Measurements from ENCODE around the gene ZNF205.

The ZNF205 gene

DNA sequence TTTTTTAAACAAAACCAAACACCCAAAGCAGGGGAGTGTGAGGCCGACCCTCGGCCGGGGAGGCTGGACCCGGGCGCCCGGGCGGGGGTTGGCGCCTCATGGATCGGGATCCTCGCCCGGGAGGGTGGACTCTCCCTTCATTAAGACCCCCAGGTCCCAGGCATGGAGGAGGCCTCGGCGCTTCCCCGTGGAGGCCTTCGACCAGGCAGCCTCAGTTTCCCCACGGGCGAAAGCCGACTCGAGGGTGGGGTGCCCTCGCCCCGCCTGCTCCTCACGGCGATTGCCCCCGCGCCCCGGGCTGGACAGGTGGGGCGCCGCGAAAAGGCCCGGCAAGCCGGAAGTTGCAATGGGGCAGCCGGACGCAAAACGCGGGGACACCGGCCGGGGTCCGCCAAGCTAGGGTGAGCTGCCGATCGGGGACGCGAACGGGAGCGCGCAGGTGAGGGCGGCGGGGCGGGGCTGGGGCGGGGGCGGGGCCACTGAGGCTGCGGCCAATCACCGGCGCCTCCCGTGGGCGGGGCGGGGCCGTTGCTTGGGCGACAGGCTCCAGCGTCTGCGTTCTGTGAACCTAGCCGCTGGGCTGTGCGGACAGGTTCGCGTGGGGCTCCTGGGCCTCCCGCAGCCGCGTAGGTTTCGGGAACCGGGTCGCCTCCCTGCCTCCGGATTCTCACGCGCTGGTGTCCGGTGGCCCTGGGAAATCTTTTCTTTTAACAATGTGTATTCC, 6.0 kb upstream of the ZNF205 start:
- peak; percentile 92 for DNase-seq

DNA sequence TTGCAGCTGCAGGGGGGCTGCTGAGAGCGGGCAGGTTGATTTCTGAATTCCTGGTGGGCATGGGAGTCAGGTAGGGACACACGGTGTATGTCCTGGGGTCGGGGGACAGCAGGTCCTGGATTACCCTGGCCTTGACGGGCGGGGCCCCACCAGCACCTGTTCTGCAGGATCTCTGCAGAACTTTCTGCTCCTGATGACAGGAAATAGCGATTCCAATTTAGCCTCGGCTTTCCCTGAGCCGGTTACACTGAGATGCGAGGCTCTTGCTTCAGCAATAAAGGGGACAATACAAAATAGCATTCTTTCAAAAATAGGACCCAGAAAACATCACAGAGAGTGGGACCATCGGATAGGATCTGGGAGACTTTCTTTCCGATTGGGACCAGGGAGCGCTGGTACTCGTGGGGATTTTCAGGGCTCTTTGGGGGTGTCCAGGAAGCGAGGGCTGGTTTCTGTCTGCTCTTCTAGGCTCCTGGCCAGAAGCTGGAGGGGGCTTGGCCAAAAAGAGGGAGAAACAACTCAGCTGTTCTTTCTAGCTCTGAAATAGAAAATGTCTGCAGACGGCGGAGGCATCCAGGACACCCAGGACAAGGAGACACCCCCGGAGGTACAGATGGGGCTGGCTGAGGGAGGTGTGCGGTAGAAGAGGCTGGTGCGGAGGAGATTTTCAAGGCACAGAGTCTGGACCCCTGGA, 642 bp downstream of the ZNF205 start:
- no peak for DNase-seq

DNA sequence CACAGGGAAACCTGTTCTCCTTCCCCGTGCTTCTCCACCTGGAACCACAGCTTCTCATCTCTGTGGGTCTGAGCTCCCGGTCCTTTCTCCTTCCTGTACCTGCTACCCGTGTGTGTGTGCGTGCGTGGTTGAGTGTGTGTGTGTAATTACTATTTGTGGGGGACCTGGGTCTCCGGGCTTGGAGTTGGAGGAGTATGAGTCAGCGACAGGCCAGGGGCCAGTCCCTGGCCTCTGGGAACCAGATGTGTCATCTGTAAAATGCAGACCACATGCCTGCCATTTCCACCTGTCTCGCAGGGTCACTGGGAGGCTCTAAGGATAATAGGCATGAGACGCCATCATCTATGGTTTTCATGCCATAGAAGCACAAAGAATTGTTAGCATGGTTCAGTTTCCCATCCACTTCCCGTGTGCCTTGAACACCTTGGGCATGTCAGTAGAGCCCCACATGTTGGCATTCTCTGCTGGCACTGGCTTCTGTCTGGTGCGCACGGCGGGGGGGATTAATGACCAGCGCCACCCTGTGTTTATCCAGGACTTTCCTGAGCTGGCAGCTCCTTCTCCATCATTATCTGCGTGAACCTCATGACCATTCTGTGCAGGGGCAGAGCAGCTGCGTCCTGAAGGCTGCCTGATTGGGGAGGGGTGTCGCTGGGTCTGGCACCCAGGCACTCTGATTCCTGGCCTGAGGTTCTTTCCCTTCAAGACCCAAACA, 1.5 kb downstream of the ZNF205 start:
- DNase-seq, result no peak

DNA sequence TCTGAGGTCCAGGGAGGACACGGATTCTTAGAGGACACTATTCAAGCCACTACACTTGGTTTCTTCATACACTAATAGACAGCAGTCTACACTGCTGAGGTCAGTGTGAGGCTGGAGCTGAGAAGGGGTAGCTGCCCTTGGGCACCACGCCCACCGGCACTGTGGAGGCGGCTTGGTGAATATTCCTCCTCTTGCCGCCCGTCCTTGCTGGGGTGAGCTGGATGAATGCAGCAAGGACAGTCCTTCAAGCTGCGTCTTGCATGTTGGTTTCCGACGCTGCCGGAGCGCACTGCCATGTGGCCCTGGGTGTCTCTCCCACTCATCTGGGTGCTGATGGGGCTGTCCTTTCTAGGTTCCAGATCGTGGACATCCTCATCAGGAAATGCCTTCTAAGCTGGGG, 2.6 kb downstream of the ZNF205 start:
- DNase-seq, result no peak

DNA sequence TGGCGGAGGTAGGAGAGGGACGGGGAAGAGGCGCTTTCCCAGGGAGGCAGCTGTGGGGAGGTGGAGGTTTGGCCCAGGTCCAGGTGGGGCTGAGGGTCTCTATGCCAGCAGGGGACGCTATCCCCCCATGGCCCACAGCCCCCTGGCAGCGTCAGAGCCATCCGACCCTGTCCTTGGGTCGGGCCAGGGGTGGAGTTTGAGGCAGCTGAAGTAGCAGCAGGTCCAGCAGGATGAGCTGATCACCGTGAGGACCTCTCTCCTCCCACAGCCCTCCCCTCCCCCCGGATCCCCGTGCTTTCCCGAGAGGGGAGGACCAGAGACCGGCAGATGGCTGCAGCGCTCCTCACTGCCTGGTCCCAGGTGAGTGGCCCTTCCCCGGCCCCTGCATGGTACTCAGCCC, 3.2 kb downstream of the ZNF205 start:
- DNase-seq, result no peak

DNA sequence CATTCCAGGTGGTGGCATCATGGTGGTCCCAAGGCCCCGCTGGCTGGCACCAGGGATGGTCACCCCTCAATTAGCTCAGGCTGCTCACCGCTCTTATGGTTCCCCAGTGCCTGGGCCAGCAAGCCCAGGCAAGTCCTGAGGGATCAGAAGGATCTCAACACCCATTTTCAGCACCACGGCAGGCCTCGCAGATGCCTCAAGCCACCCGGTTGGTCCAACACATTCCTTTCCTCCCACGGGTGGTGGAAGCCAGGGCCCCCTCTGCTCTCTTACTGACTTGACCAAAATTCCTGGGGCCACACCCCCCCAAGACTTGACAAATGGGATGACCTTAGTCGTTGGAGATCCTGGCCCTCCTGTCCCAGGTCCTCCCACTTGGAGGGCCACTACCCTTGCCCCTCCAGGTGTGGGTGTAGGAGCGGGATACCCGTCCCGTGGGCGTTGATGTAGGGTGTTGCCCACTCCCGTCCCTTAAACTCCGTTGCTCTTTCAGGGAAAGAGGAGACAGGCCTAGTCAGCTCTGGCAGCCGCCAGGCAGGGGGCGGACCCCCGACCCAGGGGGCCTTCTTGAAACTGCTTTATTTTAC, 5.9 kb downstream of the ZNF205 start:
- DNase-seq, result no peak

DNA sequence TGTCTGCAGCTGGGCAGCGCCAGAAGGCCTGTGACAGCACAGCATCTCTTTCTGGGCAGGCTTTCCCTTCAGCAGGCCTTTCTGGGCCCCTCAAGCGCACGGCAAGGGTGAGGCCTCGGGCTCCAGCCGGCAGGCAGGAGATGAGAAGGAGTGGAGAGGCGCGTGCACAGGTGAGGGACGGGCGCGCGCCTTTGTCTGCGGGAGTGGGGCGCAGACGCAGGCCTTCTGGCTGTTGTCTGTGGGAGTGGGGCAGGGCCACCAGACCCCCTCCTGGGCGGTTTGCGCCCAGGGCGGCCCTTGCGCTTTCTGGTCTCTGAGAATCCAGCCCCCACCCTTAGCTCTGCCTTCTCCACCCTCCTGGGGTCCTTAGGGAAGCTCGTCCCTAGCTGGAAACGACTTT, 6.5 kb downstream of the ZNF205 start:
- DNase-seq, result no peak

DNA sequence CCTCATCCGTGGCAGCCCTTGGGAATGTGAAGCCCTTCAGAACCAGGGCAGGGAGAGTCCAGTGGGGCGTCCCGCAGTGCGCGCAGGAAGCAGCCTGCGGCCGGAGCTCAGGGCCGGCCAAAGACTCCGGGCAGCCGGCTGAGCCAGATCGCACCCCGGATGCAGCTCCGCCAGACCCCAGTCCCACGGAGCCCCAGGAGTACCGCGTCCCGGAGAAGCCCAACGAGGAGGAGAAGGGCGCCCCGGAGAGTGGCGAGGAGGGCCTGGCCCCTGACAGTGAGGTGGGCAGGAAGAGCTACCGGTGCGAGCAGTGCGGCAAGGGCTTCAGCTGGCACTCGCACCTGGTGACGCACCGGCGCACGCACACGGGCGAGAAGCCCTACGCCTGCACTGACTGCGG, 6.9 kb downstream of the ZNF205 start:
- DNase-seq, result no peak

DNA sequence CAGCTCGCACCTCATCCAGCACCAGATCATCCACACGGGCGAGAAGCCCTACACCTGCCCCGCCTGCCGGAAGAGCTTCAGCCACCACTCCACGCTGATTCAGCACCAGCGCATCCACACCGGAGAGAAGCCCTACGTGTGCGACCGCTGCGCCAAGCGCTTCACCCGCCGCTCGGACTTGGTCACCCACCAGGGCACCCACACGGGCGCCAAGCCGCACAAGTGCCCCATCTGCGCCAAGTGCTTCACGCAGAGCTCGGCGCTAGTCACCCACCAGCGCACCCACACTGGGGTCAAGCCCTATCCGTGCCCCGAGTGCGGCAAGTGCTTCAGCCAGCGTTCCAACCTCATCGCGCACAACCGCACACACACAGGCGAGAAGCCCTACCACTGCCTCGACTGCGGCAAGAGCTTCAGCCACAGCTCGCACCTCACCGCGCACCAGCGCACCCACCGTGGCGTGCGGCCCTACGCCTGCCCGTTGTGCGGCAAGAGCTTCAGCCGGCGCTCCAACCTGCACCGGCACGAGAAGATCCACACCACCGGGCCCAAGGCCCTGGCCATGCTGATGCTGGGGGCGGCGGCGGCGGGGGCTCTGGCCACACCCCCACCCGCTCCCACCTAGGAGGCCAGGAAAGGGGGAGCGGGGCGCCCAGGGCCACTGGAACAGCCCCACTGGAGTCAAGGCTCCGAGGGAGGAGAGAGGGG, 7.5 kb downstream of the ZNF205 start:
- DNase-seq, result no peak

DNA sequence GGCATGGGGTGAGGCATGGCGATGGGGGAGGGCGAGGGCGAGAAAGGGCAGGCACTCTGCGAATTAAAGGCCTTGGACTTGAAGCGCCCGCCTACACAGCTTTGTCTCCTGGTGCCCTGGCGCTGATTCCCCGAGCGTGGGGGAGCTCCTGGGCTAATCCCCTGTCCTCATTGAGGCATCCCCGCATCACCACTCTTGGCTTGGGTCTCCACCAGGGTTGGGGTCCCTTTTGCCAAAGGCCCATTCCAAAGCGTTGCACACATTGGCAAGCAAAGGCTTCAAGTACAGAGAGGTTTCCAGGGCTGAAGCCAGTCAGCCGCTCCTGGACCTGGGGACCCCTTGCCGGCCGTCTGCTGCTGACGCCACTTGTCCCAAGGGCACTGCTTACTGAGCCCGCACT, 8.0 kb downstream of the ZNF205 start:
- DNase-seq, result no peak

DNA sequence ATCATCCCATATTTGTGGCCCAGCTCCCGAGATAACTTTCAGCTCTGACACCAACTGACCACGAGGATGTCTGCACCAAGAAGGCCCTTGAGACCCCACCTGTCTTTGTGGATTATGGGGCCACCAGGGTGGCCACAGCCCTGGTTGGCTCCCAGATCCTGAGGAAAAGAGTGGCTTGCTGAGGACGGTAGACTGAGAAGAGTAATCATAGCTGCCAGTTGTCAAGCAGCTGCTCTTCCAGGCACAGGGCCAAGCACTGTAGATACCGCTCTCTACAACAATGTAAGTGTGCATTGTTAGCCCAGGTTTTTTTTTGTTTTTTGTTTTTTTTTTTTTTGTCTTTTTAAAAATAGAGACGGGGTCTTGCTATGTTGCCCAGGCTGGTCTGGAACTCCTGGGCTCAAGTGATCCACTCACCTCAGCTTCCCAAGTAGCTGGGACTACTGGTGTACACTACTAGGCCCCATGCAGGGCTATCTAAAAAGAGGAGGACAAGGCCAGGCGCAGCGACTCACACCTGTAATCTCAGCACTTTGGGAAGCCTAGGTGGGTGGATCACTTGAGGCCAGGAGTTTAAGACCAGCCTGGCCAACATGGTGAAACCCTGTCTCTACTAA, 9.6 kb downstream of the ZNF205 start:
- peak; percentile 47 for DNase-seq

DNA sequence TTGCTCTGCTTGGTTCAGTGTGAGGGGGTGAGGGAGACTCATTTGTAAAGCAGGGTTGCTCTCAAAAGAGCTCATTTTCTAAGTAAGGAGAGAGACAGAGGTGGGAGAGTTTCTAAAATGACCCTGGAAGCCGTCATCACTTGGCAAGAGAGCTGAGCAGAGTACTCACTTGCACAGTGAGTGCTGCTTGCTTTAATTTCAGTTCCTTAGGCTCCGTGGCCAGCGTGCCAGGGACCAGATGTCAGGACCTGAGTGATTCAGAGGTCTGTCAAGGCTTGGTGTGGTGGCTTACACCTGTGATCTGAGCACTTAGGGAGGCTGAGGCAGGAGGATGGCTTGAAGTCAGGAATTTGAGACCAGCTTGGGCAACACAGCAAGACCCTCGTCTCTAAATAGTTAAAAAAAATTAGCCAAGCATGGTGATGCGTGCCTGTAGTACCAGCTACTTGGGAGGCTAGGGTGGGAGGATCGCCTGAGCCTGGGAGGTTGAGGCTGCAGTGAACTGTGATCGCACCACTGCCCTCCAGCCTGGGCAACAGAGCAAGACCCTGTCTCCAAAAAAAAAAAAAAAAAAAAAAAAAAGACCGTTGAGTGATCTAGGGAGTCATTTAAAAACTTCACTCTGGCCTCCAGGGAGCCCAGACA, 10.7 kb downstream of the ZNF205 start:
- no peak for DNase-seq

DNA sequence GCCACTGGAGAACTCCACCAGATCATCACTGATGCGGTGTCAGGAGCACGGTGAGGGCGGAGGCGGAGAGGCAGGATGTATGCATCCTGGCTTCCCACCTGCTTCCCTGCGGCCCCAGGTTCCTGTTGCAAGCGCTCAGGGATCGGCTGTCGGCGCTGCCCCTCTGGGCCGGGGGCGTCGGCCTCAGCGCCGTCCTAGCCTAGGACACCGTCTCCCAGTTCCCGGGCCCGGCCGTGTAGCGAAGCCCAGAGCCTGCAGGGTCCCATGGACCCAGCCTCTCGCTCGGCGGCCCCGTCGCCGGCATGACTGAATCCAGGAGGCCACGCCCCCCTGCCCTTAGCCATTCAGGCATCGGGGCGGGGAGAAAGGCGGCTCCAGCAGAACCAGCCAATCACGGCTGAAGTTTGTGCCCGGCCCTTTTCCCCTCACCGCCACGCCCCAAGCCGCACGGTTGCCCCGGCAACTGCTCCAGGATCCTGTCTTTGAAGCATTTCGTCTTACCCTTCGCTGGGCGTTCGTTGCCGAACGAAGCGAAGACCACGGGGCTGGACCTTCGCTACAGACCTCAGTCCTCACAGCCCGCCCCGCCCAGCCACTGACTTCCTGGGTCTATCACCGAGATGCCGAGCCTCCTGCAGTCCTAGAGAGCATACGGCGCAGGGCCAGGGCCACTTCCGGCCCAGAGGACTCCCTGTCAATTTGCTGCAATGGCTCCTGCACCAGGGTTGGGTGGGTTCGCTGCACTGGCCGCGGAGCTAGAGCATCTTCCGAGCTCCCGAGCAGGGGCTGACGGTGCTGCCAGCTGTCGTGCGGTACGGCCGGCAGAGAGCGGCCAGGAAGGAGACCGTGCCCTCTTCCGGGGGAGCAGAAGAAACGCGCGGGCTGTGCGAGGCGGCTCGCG, 11.8 kb downstream of the ZNF205 start:
- peak; percentile 96 for DNase-seq

DNA sequence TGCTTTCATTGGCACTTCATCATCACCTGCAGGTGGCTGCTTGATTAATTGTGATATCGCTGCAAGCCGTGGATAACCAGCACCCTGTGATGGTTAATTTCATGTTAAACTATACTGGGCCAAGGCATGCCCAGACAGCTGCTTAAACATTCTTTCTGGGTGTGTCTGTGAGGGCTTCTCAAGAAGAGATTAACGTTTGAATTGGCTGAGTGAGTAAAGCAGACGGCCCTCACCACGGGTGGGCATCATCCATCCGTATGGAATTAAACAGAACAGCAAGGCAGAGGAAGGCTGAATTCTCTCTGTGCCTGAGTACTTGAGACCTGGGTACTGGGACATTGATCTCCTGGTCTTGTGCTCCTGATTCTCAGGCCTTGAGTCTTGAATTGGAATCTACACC, 15.4 kb downstream of the ZNF205 start:
- DNase-seq, result no peak

DNA sequence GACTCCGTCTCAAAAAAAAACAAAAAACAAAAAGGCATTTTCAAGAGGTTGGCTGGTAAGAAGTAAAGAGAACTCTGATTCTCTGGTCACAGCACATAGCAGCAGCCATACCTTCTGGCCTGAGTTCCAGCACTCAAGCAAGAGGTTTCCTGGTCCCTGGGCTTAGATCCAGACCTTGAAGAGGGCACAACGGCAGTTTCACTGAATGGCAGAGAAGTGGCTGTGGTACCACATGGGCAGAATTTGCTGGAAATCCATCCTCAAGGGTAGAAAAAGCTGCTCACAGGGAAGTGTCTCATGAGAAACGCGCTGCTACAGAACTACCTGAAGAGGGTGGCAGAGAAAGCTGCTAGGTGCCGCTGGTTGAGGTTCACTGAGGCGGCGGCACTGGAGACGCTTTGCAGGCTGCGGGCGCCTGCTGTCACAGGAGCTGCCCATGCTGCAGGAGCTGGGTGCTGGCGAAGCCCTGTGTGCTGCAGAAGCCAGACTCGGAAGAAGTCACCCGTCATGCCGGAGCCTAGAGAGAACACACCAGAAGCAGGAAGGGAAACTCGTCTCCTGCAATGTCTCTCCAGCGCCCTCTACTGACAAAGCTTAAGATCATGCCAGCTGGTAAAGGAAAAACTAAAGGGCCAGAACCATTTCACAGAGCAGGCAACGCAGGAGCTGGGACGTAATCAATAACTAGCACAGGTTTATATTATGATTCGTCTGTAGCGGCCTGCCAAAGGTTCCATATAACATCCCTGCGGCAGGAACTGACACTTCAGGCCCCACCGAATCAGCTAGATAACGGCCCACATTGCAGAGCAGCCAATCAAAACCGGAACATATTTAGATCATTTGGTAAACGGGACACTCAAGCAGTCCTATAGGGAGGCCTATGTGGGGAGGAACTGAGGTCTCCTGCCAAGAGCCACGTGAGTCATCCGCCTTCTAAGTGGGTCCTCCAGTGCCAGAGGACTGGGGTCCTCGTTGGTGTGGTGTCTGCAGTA, 17.0 kb downstream of the ZNF205 start:
- DNase-seq, result peak; percentile 66

DNA sequence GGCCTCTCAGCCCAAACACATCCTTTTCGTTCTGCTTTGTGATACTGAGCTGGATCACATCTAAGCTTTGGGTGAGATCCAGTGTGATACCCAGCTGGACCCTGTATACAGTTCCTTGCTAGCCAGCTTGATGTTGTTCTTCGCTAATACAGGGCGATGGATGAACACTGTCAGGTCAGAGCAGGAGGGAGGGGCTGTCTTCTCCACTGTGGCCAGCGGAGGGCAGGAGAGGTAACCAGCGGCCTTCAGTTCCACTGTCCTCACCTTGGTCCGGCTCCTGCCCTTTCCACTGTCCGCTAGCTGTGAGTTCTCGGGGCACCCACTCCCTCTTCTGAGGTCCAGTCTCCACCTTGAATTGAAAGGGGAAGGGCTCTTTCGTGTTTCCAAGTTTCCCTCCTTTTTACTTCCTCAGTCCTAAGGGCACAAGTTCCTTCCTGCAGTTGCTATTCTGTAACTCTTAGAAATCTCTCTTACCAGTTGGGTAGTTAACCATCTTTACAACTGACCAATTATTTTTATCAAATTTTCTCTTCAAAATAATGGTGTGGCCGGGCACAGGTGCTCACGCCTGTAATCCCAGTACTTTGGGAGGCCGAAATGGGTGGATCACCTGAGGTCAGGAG, 19.5 kb downstream of the ZNF205 start:
- DNase-seq, result no peak

DNA sequence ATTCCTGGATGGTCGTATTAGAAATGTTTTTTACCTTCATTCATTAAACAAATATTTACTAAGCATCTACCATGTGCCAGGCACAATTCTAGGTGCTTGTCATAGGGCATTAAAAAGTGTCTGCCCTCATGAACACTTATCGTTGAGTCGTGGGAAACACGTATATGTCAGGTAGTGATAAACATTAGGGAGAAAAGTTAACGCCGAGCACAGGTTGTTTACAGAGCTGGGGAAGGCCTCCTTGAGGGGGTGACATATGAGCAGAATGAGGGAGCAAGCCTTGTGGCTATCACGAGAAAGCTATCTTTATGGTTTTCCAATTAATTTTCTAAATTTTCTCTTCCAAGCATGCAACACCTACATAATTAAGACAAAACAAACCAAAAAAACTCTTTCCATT, 21.5 kb downstream of the ZNF205 start:
- DNase-seq, result no peak

DNA sequence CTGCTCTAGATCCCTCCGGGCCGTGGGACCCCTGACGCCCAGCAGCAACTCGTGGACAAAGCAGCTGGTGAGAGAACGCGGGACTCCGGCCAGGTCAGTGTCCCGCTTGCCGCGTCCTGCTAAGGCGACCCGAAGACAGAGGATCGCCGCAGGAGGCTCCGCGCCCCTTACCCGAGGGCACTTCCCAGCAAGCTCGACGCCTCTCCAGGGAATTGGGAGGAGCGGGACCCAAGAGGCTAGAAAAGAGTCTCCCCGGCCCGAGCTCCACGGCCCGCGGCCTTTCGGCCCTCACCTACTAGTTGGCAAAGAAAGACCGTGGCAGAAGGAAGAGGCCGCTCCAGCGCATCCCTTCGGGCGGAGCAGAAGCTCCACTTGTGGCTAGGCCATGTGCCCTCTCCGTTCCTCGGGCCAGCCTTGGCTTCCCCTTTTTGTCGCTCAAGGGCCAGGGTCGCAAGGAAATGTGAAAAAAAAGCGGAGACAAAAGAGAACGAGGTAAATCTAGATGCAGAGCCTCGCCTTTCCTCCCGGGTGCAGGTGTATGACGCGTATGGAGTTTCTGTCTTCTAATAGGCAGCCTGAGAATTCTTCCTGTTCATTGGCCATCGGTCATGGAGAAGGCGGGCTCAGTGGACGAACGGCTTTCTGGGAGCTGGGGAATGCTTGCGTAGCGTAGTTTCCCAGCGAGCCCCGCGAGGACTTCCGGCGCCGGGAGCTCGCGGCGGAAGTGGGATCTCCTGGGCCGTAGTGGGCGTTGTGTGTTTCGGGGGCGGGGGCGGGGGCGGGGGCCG, 22.1 kb downstream of the ZNF205 start, which contains the start of gene ZNF213:
ZNF213 (plus strand) TSS at position 692 of the 788 bp plus-strand sequence. CDS start 2,252 bp downstream, outside the sequence.
- DNase-seq, result peak; percentile 98
